NCI-H226 (cell line): ENCODE measurements around the gene KIZ.

Experiments
- DNase-seq: peaks from one replicate; pipeline ENCODE4 v3.0.0-alpha.2; 2015

The KIZ gene

DNA sequence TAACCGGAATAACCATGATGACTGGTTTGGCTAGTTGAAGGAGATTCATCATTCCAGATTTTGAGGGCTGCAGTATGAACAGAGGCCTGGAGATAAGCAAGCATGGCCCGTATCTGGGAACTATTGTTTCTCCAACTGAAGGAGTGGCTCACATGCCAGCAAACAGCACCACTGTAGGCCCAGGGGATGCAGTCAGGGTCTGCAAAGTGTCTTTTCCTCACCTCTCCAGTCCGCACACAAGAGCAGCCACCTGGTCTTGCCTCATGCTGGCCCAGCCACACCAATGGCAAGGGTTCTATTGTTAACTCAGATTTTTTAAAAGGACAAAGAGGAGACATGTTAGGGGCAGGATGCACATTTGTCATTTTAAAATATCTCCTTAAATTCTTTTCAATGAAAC is 55.1 kb downstream of the KIZ start:
- no peak for DNase-seq

DNA sequence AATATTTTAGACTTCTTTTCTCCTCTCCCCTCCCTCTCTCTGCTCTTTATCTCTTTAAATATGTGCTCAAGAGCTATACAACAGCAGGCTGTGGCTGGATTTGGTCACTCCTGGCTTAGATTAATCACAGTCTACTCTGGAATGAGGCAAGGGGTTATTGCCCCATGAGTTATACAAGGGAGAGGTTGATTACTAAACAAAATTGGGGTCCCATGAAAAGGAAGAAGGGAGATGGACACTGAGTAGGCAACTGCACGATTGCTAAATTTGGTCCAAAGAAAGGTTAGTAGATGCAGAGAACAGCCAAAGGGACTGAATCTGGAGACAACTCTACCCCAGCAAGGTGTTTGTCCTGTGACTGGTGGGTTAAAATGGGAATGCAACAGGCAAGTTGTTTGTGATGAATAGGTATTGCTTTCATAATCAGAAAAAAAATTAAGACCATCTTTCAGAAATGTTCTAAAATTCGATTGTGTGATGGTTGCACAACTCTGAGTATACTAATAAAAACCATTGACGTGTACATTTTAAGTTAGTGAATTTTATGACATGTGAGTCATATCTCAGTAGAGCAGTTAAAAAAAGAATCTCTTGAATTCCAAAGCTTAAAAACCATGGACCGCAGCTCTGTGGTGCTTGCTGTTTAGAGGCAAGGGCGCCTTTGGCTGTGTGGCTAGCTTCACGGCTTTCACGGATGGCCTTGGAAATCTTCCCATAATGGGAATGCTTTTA is 57.1 kb downstream of the KIZ start:
- peak; percentile 84 for DNase-seq

DNA sequence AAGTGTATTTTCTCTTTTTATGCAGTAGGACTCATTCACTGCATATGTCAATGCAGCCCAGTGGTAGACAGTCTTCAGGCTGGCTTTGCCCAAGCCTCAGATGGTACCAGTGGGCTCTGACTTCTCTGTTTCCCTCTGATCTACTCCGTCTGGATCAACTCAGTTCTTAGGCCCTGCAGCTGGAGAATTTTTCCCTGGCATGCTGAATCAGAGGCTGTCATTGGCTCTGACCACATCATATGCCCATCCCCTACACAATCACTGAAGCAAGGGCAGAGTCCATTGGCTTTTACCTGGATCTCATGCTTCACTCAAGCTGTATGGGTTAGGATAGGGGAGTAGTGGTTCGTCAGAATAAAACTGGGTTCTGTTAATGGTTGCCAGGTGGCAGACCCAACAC is 57.8 kb downstream of the KIZ start:
- peak; percentile 40 for DNase-seq

DNA sequence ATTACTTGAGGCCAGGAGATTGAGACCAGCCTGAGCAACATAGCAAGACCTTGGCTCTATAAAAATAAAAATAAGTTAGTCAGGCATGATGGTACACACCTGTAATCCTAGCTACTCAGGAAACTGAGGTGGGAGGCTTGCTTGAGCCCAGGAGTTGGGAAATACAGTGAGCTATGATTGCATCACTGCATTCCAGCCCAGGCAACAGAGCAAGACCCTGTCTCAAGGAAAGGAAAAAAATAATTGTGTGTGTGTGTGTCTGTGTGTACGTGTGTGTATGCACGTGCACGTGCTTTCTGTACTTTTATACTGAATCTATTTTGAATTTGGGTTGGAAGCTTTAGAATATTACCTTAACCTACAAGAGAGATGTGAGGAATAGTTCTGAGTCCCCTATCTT is 58.9 kb downstream of the KIZ start:
- peak; percentile 82 for DNase-seq

DNA sequence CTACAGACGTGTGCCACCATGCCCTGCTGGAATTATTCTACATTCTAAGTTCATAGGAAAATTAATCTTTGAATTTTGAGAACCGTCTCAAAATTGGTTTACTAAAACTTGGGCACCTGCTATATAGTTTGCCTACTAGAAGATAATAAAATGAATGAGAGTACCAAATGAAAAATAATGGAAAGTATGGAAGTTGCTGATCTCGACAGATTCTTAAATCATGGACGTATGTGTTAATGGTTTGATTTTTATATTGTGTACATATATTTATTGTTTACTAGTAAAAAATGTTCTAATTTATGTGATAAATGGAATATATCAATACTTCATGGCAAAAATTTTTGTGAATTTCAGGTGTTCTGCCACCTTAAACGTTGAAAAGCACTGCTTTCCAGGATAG is 60.0 kb downstream of the KIZ start:
- DNase-seq, result no peak

DNA sequence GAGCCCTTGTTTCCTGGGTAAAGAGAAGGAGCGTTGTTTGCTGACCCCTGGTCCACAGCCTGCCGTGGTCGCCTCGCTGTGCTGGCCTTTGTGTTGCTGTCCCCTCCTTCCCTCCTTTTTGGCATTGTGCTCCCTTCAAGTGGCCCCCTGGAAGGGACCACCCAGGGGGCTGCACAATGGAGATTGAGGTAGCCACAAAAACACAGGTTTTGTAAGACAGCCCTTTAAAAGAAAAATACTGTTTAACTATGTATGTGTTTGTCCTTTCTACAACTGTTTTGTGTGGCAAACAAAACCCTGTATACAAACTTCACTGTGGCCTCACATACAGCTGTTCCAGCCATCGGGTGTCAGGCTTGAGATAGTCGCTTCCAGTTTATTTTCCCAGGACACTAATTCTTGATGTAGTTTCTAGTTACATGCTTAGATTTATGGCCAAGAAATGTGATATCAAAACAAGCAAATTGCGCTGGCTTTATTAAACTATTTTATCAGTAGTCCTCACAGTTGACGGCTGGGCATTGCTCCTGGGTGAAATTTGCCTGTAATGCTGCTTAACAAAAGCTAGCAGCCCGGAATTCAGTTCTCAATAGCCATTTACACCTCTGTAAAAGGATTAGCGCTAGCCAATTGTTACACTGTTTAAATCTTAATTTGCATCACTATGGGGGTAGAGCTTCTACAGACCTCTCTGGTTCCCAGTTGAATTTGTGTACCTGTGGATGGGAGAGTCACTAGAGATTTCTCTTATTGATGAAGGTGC is 64.1 kb downstream of the KIZ start:
- no peak for DNase-seq

DNA sequence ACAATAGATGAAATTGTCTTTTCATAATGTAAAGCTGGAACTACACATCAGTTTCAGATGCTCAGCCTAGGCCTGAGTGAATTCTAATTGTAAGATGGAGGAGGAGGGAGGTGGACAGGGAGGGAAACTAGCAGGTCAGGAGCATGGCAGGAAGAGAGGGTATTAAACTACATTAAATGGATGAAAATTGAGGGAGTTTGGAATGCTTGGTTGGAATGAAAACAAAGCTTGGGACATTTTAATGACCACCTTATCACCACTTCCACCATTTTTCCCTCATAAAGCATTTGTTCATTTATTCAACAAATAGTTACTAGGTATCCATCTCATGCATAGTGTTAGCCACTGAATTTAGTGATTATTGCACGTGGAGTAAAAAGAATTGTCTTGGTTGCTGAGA is 65.0 kb downstream of the KIZ start:
- no peak for DNase-seq

DNA sequence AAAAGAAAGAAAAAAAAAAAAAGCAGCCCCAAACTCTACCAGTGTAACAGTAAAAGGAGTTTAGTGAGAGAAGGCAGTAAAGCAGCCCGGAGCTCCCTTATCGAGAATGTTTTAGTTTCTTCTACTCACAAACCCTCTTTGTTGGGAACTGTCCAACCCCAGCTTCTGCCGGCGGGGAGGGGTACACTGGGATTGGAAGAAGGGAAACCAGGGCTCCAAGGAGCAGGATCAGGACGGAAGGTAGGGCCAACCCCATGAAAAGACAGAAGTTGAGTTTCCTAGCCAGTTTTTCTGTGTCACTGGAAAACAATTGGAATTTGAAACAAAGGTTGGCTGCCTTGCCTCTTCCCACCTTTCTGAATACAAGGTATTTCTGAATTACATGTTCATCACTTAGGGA is 66.0 kb downstream of the KIZ start:
- no peak for DNase-seq

DNA sequence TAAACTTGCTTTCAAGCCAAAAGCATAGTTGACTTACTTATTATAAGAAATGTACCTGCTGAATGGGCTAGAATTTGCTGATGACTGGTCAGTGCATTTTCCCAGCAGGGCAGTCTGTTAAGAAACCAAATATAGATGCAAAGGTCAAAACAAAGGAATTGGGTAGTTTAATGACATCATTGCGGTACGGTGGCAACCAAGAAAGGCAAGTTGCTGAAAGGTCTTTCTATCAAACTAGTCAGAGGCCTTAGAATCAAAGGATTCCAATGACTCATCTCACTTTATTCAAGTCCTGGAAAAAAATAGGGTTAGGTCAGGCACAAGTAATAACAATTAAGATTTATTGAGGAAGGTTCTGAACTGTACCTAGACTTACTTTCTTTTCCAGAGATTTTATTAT is 76.4 kb downstream of the KIZ start:
- DNase-seq, result peak; percentile 64

DNA sequence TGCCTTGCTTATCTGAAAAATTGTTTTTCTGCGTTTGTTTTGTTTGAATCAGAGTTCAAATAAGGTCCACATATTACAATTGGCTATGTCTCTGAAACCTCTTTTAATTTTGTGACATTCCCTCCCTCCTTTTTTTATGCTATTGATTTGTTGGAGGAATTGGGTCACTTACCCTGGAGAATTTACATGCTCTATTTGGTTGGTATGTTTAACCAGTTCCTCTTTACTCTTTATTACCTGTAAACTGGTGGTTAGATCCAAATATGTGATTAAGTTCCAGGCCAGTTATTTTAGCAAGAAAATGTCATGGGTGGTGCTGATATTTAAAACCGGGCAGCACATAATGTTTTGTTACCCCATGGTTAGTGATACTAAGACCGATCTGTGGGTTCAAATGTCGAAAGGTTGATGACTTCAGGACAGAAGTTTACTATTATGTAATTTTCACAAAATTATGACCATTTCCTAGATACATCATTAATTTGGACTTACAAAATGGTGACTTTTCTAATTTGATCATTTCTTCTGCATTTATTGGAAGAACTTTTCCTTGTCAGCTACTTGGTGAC is 77.3 kb downstream of the KIZ start:
- no peak for DNase-seq

DNA sequence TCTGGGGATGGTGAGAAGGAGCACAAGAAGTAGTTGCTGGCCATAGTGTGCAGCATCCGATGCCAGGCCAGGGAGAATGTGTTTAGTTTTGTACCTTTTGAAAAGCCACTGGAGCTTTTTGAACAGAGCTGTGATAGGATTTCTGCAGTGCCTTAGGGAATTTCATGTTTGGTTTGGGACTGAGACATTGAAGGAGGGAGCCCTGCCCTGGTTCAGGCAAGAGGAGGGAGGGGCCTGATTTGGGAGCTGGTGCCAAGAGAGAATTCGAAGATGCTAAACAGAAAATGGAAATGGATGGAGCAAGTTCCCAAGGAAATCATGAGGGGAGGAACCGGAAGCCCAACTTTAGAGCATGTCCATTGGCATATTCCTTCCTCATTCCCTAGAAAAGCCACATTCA is 80.7 kb downstream of the KIZ start:
- no peak for DNase-seq

DNA sequence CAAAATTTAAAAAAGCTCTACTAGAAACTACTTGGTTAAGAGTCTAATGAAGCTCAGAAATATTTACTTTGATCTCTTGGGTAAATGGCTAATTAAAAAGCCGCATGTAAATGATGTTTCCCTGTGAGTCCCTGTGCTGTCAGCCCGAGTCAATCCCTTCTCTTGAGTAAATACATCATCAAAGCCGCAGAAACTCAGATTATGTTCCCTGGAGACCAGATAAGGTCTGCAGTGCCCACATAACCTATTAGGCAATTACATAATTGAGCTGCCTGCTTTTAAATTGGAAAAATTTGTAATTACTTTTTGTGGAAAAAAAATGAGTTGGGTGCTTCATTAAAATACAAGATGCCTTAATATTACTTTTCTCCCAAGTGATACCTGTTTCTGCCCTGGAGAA is 83.1 kb downstream of the KIZ start:
- no peak for DNase-seq

DNA sequence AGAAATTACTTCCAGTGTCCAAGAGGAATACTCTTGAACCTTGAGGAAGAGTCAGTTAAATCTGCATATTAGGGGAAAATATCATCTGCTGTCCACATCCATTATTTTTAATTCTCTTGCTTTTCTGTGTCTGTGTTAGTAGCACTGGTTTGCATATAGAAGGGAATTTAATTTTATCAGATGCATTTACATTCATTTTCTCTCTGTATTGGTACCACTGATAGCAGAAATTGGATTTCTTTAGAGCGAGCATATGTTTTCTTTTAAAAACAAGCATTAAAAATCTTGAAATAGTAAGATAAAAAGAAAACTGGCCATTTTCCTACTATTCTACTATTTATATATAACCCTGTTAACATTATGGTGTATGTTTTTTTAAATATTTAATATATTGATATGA is 83.8 kb downstream of the KIZ start:
- DNase-seq, result no peak

DNA sequence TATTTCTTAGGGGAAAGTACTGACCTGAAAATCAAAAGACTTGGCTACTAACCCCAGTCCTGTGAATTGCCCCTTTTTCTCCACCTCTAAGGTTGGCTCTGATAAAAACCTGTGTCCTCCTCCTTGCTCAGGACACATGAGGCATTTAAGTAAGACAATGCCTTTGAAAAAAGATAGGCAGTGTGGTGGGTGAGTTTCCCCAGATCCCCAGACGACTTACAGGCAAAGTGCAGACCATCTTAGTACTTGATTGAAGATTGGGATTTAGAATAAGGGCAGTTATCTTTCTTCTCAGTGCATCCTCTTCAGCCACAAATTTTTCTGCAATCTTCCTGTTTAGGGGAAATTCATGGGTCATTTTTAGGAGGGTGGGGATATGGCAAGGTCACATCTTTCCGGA is 87.8 kb downstream of the KIZ start:
- no peak for DNase-seq

DNA sequence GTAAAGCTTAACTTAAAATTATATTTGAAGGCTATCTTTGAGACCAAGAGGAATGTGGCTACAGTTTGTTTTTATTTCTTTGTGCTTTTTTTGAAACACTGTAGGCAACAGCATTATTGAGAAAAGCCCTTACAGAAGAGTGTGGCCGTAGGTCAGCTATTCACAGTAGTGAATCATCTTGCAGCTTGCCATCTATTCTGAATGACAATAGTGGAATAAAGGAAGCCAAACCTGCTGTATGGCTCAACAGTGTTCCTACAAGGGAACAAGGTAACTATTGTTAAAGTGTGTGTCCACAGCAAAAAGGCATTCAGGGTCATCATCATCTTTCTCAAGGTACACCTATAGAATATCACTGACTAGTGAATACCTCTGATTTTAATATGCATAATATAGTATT is 88.5 kb downstream of the KIZ start:
- no peak for DNase-seq

DNA sequence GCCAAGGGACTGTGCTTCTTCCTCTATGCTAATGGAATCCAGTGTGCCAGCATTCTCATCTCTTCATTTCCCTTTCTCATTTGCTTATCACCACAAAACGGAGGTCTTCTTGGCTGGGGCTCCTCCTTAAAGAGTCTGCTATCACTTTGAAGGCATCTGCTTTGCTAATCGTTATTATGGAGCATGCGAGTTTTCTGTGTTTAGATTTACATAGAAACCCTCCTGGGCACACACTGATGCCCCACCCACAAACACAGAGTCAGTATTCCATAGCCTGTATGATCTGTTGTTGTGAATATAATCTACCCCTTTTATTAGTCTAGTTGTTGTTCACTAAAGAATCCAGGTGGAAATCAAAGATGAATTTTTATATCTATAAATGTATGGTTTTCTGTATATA is 93.8 kb downstream of the KIZ start:
- no peak for DNase-seq

DNA sequence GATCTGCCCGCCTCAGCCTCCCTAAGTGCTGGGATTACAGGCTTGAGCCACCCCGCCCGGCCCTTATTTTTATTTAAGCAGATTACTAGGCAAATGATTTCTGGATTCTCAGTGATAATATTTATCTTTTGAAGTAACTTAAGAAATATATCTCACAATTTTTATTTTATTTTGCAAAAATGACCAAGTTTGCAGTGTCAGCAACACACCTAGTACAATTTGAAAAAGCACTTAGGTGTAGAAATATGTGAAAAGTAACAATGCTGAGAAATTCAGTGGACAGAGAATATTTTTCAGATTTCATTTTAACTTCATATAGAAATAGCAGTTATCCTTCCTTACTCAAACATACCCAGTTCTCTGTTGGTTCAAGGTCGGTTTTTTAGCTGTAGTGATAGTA is 98.3 kb downstream of the KIZ start:
- no peak for DNase-seq

DNA sequence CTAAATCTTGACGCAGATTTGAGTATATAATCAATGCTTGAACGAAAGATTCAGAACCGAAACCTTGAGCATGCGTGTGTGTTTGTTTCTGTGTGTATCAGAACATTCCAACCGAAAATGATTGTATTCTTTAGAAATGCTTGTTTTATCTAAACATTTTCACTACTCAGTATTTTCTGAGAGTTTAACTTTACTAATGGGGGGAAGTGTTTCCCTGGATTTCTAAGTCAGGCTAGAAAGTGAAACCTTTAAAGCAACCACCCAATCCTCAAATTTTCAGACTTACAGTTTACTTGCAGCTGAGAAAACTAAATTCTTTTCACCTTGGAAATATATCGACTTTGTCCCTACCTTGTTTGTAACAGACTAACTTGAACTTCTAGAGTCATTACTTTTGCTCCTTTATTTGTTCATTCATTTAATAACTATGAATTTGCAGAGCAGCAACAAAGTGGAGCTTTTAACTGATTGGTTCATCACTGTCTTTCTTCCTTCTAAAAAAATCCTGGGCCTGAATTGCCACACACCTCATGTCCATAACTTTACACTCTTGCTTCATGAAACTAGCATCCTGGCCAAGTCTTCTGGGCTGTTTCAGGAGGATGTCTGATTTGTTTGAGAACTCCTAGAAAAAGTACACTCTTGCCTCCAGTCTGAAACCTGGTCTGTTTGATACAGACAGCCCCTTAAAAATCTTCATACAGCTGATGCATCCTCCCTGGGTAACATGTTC is 99.5 kb downstream of the KIZ start:
- DNase-seq, result no peak

DNA sequence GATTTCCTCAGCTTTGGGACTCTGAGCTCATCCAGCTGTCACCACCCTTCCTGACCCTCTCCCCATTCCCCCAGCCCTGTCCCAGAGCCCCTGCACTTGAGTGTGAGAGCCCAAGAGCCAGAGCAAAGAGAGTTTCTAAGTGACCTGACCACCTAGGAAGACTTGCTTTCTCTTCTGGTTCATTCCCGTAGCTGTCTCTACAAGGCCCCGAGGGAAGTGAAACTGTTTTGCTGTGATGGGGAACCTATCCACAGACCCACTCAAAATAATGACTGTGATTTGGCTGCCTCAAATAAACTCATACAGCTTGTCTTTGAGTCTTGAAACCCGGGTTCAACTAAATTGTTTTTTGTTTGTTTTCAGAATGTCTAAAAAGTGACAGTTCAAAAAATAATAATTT is 102.6 kb downstream of the KIZ start:
- no peak for DNase-seq

DNA sequence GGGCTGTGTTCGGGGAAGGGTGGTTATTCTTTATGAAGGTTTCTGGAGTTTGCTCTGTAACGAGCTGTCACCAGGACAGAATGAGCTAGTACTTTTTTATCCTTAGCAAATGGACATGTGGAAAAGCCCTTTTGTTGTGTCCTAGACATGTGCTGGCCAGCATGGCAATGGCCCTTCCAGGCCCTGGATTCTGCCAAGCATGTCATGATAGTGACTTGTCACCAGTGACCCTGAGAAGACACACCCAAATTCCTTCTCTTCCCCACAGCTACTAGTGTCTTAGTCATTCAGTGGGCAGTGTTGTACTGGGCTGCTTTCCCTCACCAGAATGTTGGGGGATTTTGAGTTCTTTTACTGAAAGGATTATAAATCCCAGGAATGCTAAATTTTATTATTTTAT is 103.3 kb downstream of the KIZ start:
- peak; percentile 11 for DNase-seq

DNA sequence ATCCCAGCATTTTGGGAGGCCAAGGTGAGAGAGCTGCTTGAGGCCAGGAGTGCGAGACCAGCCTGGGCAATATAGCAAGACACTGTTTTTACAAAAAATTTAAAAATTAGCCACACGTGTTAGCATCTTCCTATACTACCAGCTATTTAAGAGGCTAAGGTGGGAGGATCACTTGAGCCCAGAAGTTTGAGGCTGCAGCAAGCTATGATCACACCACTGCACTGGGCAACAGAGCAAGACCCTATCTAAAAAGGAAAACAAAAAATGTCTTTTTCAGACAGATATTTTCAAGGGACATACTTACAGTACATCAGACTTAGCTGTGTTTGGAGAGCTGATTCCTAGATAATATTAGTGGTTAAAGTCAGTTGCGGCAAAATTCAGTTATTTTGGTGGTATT is 104.3 kb downstream of the KIZ start:
- DNase-seq, result no peak

DNA sequence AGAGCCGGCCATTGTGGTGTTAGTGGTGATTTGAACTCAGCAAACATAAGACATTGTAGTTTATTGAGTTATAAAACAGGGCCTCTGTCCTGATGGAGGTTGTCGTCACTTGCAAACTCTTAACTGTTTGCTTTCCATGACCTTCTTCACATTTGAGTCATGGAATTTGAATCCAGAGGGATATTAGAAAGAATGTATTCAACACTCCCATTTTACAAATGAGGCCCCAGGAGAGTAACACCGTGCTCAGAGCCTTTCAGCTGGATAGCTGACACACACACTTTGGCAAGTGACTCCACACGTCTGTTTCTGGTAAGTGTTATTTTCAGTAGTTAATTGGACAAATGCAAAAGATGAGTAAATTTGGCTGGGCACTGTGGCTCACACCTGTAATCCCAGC is 104.8 kb downstream of the KIZ start:
- DNase-seq, result no peak

DNA sequence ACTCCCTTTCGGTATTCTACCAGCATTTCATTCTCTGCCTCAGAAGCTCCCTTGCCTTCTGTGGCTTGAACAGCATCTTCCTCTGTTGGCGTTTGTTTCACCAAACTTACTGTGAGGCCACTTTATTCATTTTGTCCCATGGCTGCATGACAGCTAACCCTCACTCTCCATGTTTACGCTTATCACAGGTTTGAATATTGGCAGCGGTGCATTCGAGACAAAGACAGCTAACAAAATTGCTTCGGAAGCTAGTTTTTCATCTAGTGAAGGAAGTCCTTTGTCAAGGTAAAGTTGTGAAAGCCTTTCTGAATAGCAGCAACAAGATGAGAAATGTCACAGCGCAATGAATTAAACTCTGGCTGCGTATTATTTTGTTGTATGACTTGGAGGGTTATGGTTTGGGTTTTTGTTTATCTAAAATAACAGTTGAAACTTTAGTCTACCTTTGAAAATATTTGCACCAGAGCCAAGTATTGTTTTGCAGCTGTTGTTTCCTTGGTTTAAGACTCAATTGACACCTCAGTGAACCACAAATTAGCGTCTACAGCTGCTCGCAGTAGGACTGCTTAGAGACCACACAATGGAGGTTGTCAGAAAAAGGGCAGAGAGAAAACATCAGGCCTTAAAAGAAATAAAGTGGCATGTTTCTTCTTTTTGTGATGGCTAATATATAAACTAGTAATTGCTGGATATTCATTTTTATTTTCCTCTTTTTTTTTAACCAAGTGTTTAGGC is 106.8 kb downstream of the KIZ start:
- DNase-seq, result no peak
